WTC11 (cell line): ENCODE data around the gene TMEM11.

ENCODE experiments used
- ELF4 ChIP-seq: sonication (generic); formaldehyde crosslinking; IDR thresholded peaks from 2 replicates; pipeline ENCODE4 v1.8.1; 2022; ENCODE audit warnings: low read depth, mild to moderate bottlenecking, moderate library complexity, missing genetic modification reagents
- ESRRA ChIP-seq: sonication (generic); formaldehyde crosslinking; IDR thresholded peaks from 2 replicates; pipeline ENCODE4 v1.8.1; 2022; ENCODE audit warnings: mild to moderate bottlenecking, missing genetic modification reagents, borderline replicate concordance
- JAZF1 ChIP-seq: fragments of 250-450 bp; sonication (Bioruptor Pico); IDR thresholded peaks from 2 replicates; pipeline ENCODE4 v1.9.0; 2021; ENCODE audit warnings: moderate library complexity, mild to moderate bottlenecking, inconsistent platforms
- JUN ChIP-seq: sonication (generic); formaldehyde crosslinking; IDR thresholded peaks from 2 replicates; pipeline ENCODE4 v1.8.0; 2023; ENCODE audit warnings: mild to moderate bottlenecking, missing genetic modification reagents
- KAT7 ChIP-seq: sonication (generic); formaldehyde crosslinking; IDR thresholded peaks from 2 replicates; pipeline ENCODE4 v1.8.1; 2023; ENCODE audit warnings: missing genetic modification reagents, mild to moderate bottlenecking, borderline replicate concordance
- TF ChIP-seq, protein P1 (sequence below): fragments of 200-600 bp; IDR thresholded peaks from 2 replicates; pipeline ENCODE4 v1.8.0; 2022; ENCODE audit warnings: antibody characterized with exemption
- TF ChIP-seq, protein P2 (sequence below): sonication (generic); formaldehyde crosslinking; IDR thresholded peaks from 2 replicates; pipeline ENCODE4 v1.8.1; 2022; ENCODE audit warnings: missing genetic modification reagents, borderline replicate concordance
- TF ChIP-seq, protein P3 (sequence below): sonication (generic); formaldehyde crosslinking; IDR thresholded peaks from 2 replicates; pipeline ENCODE4 v1.8.0; 2022; ENCODE audit warnings: mild to moderate bottlenecking, missing genetic modification reagents

DNA sequence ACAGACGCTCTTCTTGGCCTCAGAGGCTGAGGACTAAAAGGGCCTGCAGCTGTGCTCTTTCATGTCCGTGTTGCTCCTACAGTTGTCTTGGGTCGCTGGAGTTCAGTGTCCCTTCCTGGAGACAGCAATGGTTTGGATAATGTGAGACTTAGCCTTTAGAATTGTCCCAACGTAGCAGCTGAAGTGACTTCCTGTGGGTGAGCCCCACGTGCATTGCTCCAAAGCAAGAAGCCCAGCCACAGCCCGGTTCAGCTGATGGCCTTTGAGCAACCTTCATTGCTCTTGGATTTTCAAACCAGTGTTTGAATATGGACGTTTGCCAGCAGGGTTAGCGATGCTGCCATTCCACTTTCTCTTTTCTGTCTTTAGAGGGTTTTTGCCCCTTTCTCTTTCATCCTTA is 19.7 kb downstream of the TMEM11 start:
- TF ChIP-seq JUN (CRISPR knock-in tag) (no peak), JAZF1 (CRISPR knock-in tag) (no peak), KAT7 (CRISPR knock-in tag) (no peak), ESRRA (CRISPR knock-in tag) (no peak), ELF4 (CRISPR knock-in tag) (no peak)
- TF ChIP-seq, protein P1, sequence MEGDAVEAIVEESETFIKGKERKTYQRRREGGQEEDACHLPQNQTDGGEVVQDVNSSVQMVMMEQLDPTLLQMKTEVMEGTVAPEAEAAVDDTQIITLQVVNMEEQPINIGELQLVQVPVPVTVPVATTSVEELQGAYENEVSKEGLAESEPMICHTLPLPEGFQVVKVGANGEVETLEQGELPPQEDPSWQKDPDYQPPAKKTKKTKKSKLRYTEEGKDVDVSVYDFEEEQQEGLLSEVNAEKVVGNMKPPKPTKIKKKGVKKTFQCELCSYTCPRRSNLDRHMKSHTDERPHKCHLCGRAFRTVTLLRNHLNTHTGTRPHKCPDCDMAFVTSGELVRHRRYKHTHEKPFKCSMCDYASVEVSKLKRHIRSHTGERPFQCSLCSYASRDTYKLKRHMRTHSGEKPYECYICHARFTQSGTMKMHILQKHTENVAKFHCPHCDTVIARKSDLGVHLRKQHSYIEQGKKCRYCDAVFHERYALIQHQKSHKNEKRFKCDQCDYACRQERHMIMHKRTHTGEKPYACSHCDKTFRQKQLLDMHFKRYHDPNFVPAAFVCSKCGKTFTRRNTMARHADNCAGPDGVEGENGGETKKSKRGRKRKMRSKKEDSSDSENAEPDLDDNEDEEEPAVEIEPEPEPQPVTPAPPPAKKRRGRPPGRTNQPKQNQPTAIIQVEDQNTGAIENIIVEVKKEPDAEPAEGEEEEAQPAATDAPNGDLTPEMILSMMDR: no peak
- TF ChIP-seq, protein P2, sequence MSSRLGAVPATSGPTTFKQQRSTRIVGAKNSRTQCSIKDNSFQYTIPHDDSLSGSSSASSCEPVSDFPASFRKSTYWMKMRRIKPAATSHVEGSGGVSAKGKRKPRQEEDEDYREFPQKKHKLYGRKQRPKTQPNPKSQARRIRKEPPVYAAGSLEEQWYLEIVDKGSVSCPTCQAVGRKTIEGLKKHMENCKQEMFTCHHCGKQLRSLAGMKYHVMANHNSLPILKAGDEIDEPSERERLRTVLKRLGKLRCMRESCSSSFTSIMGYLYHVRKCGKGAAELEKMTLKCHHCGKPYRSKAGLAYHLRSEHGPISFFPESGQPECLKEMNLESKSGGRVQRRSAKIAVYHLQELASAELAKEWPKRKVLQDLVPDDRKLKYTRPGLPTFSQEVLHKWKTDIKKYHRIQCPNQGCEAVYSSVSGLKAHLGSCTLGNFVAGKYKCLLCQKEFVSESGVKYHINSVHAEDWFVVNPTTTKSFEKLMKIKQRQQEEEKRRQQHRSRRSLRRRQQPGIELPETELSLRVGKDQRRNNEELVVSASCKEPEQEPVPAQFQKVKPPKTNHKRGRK: no peak
- TF ChIP-seq, protein P3, sequence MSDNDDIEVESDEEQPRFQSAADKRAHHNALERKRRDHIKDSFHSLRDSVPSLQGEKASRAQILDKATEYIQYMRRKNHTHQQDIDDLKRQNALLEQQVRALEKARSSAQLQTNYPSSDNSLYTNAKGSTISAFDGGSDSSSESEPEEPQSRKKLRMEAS: no peak
